ENCODE data around the gene ATP6V1E1.
"Not testable (repeated sequence)": the region's sequence is repeated elsewhere in the genome, so short reads cannot be mapped to it uniquely, and the experiment has no call there.

ATP6V1E1 gene

DNA sequence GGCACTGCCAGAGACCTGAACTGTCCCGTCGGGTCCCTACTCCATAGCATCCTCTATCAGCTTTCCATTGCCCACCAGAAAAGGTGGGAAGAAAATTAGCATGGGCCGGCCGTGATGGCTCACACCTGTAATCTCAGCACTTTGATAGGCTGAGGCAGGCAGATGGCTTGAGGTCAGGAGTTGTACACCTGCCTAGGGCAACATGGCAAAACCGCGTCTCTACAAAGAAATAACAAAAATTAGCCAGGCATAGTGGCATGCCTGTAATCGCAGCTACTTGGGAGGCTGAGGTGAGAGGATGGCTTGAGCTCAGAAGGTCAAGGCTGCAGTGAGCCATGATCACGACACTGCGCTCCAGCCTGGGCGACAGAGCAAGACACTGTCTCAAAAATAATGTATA lies 61.8 kb downstream of the ATP6V1E1 start:
- in situ Hi-C loops (cut with HindIII; ENCODE audit: low pct_unique_long_range_greater_than_20kb, low sequenced_read_pairs): no loop called here
- TF ChIP-seq JUND (IDR thresholded peaks at IDR 0.05; ENCODE audit: low read depth): no peak
- DNase-seq (ENCODE audit: low read depth in 1 of 2, low spot score in 1 of 2): no peak

- in situ Hi-C loops (cut with HindIII; ENCODE audit: low pct_unique_long_range_greater_than_20kb, low sequenced_read_pairs); DNase-seq (ENCODE audit: low read depth in 1 of 2, low spot score in 1 of 2): not testable (repeated sequence)
Observed at GRCh38 chr22:17566016-17566687, 62.4 kb downstream of the ATP6V1E1 start.

- DNase-seq (ENCODE audit: low read depth in 1 of 2, low spot score in 1 of 2): peak in 1 of 2 experiments; percentile 26
- no peak for TF ChIP-seq JUND (IDR thresholded peaks at IDR 0.05; ENCODE audit: low read depth)
- in situ Hi-C loops (cut with HindIII; ENCODE audit: low pct_unique_long_range_greater_than_20kb, low sequenced_read_pairs): no loop called here
Observed at GRCh38 chr22:17563936-17564391, 64.6 kb downstream of the ATP6V1E1 start.

GRCh38 chr22:17562906-17563870 lies 65.4 kb downstream of the ATP6V1E1 start, which contains the start of gene SLC25A18:
SLC25A18 (plus strand) TSS chr22:17563498; CDS start chr22:17579945, 16,447 bp downstream.
- TF ChIP-seq JUND (IDR thresholded peaks at IDR 0.05; ENCODE audit: low read depth): no peak
- no peak for DNase-seq (ENCODE audit: low read depth in 1 of 2, low spot score in 1 of 2)
- in situ Hi-C loops (cut with HindIII; ENCODE audit: low pct_unique_long_range_greater_than_20kb, low sequenced_read_pairs): no loop called here

GRCh38 chr22:17559188-17559587 lies 69.4 kb downstream of the ATP6V1E1 start:
- DNase-seq (ENCODE audit: low read depth in 1 of 2, low spot score in 1 of 2): no peak
- no peak for TF ChIP-seq JUND (IDR thresholded peaks at IDR 0.05; ENCODE audit: low read depth)
- in situ Hi-C loops (cut with HindIII; ENCODE audit: low pct_unique_long_range_greater_than_20kb, low sequenced_read_pairs): no loop called here

DNA sequence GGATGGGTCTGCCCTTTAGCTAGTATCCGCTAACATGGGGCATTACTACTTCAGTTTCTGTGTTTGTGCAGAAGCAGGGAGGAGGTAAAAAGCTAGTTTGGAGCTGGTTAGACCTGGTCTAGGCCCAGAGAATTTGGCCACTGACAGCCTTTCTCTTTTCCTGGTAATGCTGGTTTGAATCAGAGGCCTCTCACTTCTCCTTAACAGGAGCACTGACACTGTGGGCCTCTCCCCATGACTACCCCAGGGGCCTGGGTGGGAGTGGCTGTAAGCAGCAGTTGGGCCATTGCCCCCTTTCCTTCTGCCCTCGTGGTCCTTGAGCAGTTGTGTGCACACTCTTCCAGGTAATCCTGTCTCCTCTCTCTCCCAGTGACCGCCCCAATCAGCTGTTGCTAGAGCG lies 73.7 kb downstream of the ATP6V1E1 start:
- DNase-seq (ENCODE audit: low read depth in 1 of 2, low spot score in 1 of 2): no peak
- TF ChIP-seq JUND (IDR thresholded peaks at IDR 0.05; ENCODE audit: low read depth): no peak
- in situ Hi-C loops (cut with HindIII; ENCODE audit: low pct_unique_long_range_greater_than_20kb, low sequenced_read_pairs): no loop called here

- in situ Hi-C loops (cut with HindIII; ENCODE audit: low pct_unique_long_range_greater_than_20kb, low sequenced_read_pairs): no loop called here
- DNase-seq (ENCODE audit: low read depth in 1 of 2, low spot score in 1 of 2): no peak
- no peak for TF ChIP-seq JUND (IDR thresholded peaks at IDR 0.05; ENCODE audit: low read depth)
Observed at GRCh38 chr22:17552737-17553136, 75.8 kb downstream of the ATP6V1E1 start.

GRCh38 chr22:17549655-17550054 lies 78.9 kb downstream of the ATP6V1E1 start:
- no peak for DNase-seq (ENCODE audit: low read depth in 1 of 2, low spot score in 1 of 2)
- in situ Hi-C loops (cut with HindIII; ENCODE audit: low pct_unique_long_range_greater_than_20kb, low sequenced_read_pairs): no loop called here
- TF ChIP-seq JUND (IDR thresholded peaks at IDR 0.05; ENCODE audit: low read depth): no peak

DNA sequence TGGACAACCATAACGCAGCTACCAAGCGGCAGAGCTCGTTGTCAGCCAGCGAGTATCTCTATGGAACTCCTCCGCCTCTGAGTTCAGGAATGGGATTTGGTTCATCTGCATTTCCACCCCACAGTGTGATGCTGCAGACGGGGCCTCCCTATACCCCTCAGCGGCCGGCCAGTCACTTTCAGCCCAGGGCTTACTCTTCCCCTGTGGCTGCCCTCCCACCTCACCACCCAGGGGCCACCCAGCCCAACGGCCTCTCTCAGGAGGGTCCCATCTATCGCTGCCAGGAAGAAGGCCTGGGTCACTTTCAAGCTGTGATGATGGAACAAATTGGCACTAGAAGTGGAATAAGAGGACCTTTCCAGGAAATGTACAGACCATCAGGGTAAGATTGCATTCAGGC lies 79.4 kb downstream of the ATP6V1E1 start:
- in situ Hi-C loops (cut with HindIII; ENCODE audit: low pct_unique_long_range_greater_than_20kb, low sequenced_read_pairs): no loop called here
- DNase-seq (ENCODE audit: low read depth in 1 of 2, low spot score in 1 of 2): no peak
- TF ChIP-seq JUND (IDR thresholded peaks at IDR 0.05; ENCODE audit: low read depth): no peak

GRCh38 chr22:17548756-17549035 lies 79.9 kb downstream of the ATP6V1E1 start:
- TF ChIP-seq JUND (IDR thresholded peaks at IDR 0.05; ENCODE audit: low read depth): no peak
- DNase-seq (ENCODE audit: low read depth in 1 of 2, low spot score in 1 of 2): no peak
- in situ Hi-C loops (cut with HindIII; ENCODE audit: low pct_unique_long_range_greater_than_20kb, low sequenced_read_pairs): no loop called here

GRCh38 chr22:17548010-17548755 lies 80.4 kb downstream of the ATP6V1E1 start:
- in situ Hi-C loops (cut with HindIII; ENCODE audit: low pct_unique_long_range_greater_than_20kb, low sequenced_read_pairs): no loop called here
- DNase-seq (ENCODE audit: low read depth in 1 of 2, low spot score in 1 of 2): no peak
- no peak for TF ChIP-seq JUND (IDR thresholded peaks at IDR 0.05; ENCODE audit: low read depth)

DNA sequence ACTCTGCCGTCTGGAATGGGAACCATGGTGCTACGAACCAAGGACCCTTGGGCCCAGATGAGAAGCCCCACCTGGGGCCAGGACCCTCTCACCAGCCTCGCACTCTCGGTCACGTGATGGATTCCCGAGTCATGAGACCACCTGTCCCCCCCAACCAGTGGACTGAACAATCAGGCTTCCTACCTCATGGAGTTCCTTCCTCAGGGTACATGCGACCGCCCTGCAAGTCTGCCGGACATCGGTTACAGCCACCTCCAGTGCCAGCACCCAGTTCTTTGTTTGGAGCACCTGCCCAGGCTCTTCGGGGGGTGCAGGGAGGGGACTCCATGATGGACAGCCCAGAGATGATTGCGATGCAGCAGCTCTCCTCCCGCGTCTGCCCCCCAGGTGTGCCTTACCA lies 86.1 kb downstream of the ATP6V1E1 start:
- DNase-seq (ENCODE audit: low read depth in 1 of 2, low spot score in 1 of 2): no peak
- no peak for TF ChIP-seq JUND (IDR thresholded peaks at IDR 0.05; ENCODE audit: low read depth)
- in situ Hi-C loops (cut with HindIII; ENCODE audit: low pct_unique_long_range_greater_than_20kb, low sequenced_read_pairs): no loop called here
